ENCODE measurements around the gene PAK1IP1. TPM values are rescaled to one million over a fixed set of nuclear protein-coding genes. Genes with fewer than 3 reads are reported as not detected.

Gene PAK1IP1, protein sequence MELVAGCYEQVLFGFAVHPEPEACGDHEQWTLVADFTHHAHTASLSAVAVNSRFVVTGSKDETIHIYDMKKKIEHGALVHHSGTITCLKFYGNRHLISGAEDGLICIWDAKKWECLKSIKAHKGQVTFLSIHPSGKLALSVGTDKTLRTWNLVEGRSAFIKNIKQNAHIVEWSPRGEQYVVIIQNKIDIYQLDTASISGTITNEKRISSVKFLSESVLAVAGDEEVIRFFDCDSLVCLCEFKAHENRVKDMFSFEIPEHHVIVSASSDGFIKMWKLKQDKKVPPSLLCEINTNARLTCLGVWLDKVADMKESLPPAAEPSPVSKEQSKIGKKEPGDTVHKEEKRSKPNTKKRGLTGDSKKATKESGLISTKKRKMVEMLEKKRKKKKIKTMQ
- 8.8 and 12.5 TPM in 2 replicates for total RNA-seq

DNA sequence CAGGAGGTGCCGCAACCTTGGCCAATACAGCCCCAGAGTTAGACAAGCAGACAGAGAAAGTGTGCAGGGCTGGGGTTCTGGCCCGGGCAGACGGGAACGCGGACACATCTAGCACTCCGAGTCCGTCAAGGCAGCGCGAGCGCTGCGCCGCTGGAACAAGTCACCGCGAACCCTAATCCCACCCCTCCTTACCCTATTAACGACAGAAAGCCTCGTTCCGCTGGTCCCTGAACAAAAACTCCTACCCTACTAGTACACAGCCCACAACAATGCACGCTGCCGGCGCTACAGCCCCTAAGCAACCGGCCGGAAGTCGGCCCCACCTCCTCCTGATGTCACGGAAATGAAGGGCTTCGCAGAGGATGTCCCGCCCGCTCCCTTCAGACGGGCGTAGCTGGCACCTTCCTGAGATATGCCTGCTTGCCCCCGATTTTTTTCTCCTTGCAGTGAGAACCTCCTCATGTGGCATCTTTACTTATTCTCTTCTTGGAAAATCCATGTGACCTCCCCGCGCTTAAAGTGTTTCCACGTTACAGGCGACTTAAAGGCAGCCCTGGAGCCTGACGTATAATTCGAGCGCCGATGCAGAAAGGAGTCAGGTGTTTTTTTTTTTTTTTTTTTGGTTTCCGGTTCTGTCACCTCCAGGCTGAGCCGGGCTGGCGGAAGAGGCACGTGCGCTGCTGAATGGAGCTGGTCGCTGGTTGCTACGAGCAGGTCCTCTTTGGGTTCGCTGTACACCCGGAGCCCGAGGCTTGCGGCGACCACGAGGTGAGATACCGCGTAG lies at the start of gene PAK1IP1, which contains the start of gene C6orf52:
PAK1IP1 (plus strand) TSS at position 671 of the 784 bp plus-strand sequence; CDS start at position 685, 14 bp downstream.
C6orf52 (minus strand) TSS at position 315 of the 784 bp plus-strand sequence. CDS start 7,066 bp downstream, outside the sequence.

GRCh38 chr6:10722820-10723566 lies 28.2 kb downstream of the PAK1IP1 start, which contains the start of gene TMEM14C:
Gene TMEM14C, plus strand, starts transcription at chr6:10723070. Its CDS starts 1,544 bp downstream, at chr6:10724614.

GRCh38 chr6:10747251-10747972 lies 52.6 kb downstream of the PAK1IP1 start, which contains the start of gene TMEM14B:
Gene TMEM14B, plus strand, starts transcription at chr6:10747805. Its CDS starts 1,441 bp downstream, at chr6:10749246.

Other genes with a start within 250 kb of the PAK1IP1 start
- gene GCNT2, start 173.6 kb upstream of the PAK1IP1 start, total RNA-seq = 55.2 and 87.2 TPM in 2 replicates
- 0.26 TPM in 1 of 2 replicates, not detected in the other for gene C6orf52, start 356 bp upstream of the PAK1IP1 start, total RNA-seq
- gene TMEM14C, start 28.1 kb downstream of the PAK1IP1 start, total RNA-seq = 89.7 and 147 TPM in 2 replicates
- 52.8 and 58.1 TPM in 2 replicates for gene TMEM14B, start 52.8 kb downstream of the PAK1IP1 start, total RNA-seq
- under 0.01 TPM in 1 of 2 replicates, not detected in the other for gene MAK, start 143.6 kb downstream of the PAK1IP1 start, total RNA-seq
- not detected in 2 replicates for gene GCM2, start 187.1 kb downstream of the PAK1IP1 start, total RNA-seq
- gene SYCP2L, start 192.1 kb downstream of the PAK1IP1 start, total RNA-seq = not detected in 2 replicates

All from dermis lymphatic vessel endothelial cell (primary cell).